ENCODE results near the gene TMEM31.

Gene TMEM31

DNA sequence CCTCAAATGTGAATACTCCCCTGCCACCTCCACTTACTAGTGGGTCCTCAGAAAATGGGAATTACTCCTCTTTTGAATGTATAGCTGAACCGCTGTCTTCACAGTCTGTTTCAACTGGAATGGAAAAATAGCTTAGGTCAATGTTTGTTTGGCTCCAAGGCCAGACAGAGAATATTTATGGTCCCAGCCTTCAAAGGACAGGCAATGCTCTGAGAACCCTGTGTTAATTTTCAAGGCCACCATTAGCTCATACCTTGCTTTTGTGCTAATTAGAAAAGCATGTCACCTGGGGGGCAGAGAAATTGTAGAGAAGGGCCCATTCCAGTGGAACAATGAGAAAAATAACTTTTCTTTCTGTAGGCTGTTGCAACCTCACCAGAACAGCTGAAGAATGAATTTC, 19.6 kb upstream of the TMEM31 start:
- H3K4me3 ChIP-seq (ENCODE audit: low read depth, low read length, poor library complexity, severe bottlenecking) = no peak overlapping the region
- H3K9ac ChIP-seq (ENCODE audit: low read length) = no peak overlapping the region
- H2AFZ ChIP-seq (ENCODE audit: low read length) = no peak overlapping the region
- H3K9me3 ChIP-seq (ENCODE audit: low read length) = no peaks in the 10 kb centered on the region
- no peaks in the 10 kb centered on the region for H4K20me1 ChIP-seq (ENCODE audit: insufficient read depth, low read length)
- no peaks in the 10 kb centered on the region for H3K36me3 ChIP-seq (ENCODE audit: insufficient read depth, low read length)
- H3F3A ChIP-seq (ENCODE audit: insufficient read depth, low read length) = peaks cover 4% of the 10 kb centered on the region; the same call in 1 of the 2 replicates
- peaks cover 10% of the 10 kb centered on the region for H3K4me1 ChIP-seq (ENCODE audit: insufficient read depth, low read length, severe bottlenecking)
- H3K27ac ChIP-seq (ENCODE audit: low read depth, low read length, poor library complexity, severe bottlenecking) = no peak overlapping the region
- H3K9me2 ChIP-seq (ENCODE audit: low read depth, low read length) = no peaks in the 10 kb centered on the region
- no peak overlapping the region for H3K4me2 ChIP-seq (ENCODE audit: low read length)
- H3K79me2 ChIP-seq (ENCODE audit: insufficient read depth, low read length) = peaks cover 4% of the 10 kb centered on the region
- TF ChIP-seq CTCF (IDR thresholded peaks at IDR 0.05; ENCODE audit: low read length) = no peak
- no peak for TF ChIP-seq EZH2 (IDR thresholded peaks at IDR 0.05; ENCODE audit: borderline replicate concordance, low read length)
- H3K27me3 ChIP-seq (ENCODE audit: insufficient read depth, low read length) = no peaks in the 10 kb centered on the region

DNA sequence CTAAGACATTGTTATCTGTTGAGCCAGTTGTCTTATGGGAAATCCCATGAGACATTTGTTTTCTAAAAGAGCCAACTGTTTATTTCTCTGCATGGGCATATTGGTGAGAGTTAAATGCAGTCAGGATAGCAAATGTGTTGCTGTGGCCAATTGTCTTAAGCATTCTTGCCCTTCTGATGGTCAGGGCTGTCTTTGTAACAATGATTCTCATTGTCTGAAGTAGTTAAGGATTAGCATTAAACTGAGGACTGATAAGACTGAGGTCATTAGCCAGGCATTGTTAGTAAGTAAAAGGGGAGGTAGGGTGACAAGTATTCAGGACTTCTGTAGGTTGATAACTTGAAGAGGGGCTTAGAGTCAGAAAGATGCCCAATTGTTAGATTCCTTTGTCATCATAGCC, 13.0 kb upstream of the TMEM31 start:
- Histone ChIP-seq H3K4me3 (ENCODE audit: low read depth, low read length, poor library complexity, severe bottlenecking) (no peak overlapping the region), H3K9ac (ENCODE audit: low read length) (no peak overlapping the region), H3K4me1 (ENCODE audit: insufficient read depth, low read length, severe bottlenecking) (no peaks in the 10 kb centered on the region), H3K79me2 (ENCODE audit: insufficient read depth, low read length) (no peaks in the 10 kb centered on the region), H3K4me2 (ENCODE audit: low read length) (no peak overlapping the region), H3K36me3 (ENCODE audit: insufficient read depth, low read length) (no peaks in the 10 kb centered on the region), H3K9me2 (ENCODE audit: low read depth, low read length) (no peaks in the 10 kb centered on the region), H4K20me1 (ENCODE audit: insufficient read depth, low read length) (no peaks in the 10 kb centered on the region), H3K27ac (ENCODE audit: low read depth, low read length, poor library complexity, severe bottlenecking) (no peak overlapping the region), H2AFZ (ENCODE audit: low read length) (no peak overlapping the region), H3K9me3 (ENCODE audit: low read length) (no peaks in the 10 kb centered on the region), H3K27me3 (ENCODE audit: insufficient read depth, low read length) (no peaks in the 10 kb centered on the region), H3F3A (ENCODE audit: insufficient read depth, low read length) (no peaks in the 10 kb centered on the region)
- TF ChIP-seq CTCF (IDR thresholded peaks at IDR 0.05; ENCODE audit: low read length) = no peak
- TF ChIP-seq EZH2 (IDR thresholded peaks at IDR 0.05; ENCODE audit: borderline replicate concordance, low read length) = no peak

- H3K4me1 ChIP-seq (ENCODE audit: insufficient read depth, low read length, severe bottlenecking) = no peaks in the 10 kb centered on the region
- no peak overlapping the region for H3K9ac ChIP-seq (ENCODE audit: low read length)
- TF ChIP-seq EZH2 (IDR thresholded peaks at IDR 0.05; ENCODE audit: borderline replicate concordance, low read length) (no peak), CTCF (IDR thresholded peaks at IDR 0.05; ENCODE audit: low read length) (no peak)
- no peak overlapping the region for H3K27ac ChIP-seq (ENCODE audit: low read depth, low read length, poor library complexity, severe bottlenecking)
- H3K4me3 ChIP-seq (ENCODE audit: low read depth, low read length, poor library complexity, severe bottlenecking) = no peak overlapping the region
- H3K79me2 ChIP-seq (ENCODE audit: insufficient read depth, low read length) = no peaks in the 10 kb centered on the region
- H3K9me2 ChIP-seq (ENCODE audit: low read depth, low read length) = no peaks in the 10 kb centered on the region
- H3F3A ChIP-seq (ENCODE audit: insufficient read depth, low read length) = no peaks in the 10 kb centered on the region
- H2AFZ ChIP-seq (ENCODE audit: low read length) = no peak overlapping the region
- H4K20me1 ChIP-seq (ENCODE audit: insufficient read depth, low read length) = no peaks in the 10 kb centered on the region
- no peaks in the 10 kb centered on the region for H3K27me3 ChIP-seq (ENCODE audit: insufficient read depth, low read length)
- no peaks in the 10 kb centered on the region for H3K9me3 ChIP-seq (ENCODE audit: low read length)
- no peaks in the 10 kb centered on the region for H3K36me3 ChIP-seq (ENCODE audit: insufficient read depth, low read length)
- H3K4me2 ChIP-seq (ENCODE audit: low read length) = no peak overlapping the region
These were observed 11.5 kb upstream of the TMEM31 start for GRCh38 chrX:103699243-103699642.

Data from OCI-LY1 (cell line).